GM21529 (cell line): ENCODE data around the gene ABHD4.
"Not testable (repeated sequence)": the region's sequence is repeated elsewhere in the genome, so short reads cannot be mapped to it uniquely, and the experiment has no call there.

Experiments used
- ATAC-seq: cut with Tn5 transposase; IDR thresholded peaks from one replicate; pipeline ENCODE4 v1.9.1; 2021; ENCODE audit not compliant: unreplicated experiment

Gene ABHD4

DNA sequence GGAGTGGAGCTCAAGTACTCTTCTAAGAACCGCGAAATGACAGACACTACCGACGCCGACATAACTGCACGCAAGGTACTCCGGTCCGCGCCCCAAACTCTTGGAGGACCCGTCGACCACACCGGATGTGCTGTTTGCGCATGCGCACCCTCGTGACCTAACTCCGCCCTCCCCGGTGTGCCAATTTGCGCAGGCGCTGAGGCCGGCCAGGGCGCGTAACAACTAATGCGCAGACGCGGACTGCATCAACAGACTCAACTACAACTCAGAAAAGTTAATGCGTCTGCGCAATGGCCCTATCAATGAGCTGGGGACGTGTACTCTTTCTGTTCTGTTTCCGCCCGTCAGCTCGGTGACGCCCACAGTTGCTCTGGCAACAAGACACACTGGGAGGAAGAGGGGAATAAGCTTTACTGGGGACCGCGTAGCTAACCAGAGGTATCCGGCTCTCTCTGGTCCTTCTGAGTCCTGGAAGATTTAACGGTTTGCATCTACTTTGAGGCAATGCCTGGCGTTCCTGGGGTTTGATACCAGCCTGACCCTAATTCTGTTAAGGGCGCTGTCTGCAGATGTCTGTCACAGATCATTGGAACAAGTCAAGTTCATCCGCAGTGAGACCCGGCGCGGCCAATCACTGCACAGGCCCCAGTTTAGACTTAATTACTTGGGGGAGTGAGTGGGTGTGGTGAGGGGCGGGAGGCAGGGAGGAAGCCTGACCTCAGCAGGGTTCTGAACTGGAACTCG, 8.8 kb upstream of the ABHD4 start, which contains the start of gene DAD1:
TSS of gene DAD1 (minus strand) at position 129 of the 744 bp plus-strand sequence. CDS start at position 62, 67 bp downstream.
- peak; percentile 87 for ATAC-seq

DNA sequence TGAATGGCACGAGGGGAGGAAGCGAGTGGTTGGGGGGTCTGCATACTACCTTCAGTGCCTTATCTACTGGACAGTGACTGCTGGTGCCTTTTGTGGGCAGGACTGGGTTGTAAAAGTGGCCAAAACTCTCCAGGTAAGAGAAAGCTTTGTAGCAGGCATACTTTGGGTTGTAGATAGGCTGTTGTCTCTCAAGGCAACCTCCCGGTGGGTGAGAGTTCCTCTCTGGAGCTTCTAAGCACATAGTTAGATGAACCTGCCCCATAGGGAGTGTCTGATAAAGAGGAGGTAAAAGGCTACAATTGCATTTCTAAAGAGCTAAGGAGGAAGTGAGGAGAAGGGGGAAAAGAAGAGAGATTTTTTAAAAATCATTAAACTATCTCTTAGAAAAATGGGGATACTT, 4.9 kb upstream of the ABHD4 start:
- ATAC-seq: no peak

DNA sequence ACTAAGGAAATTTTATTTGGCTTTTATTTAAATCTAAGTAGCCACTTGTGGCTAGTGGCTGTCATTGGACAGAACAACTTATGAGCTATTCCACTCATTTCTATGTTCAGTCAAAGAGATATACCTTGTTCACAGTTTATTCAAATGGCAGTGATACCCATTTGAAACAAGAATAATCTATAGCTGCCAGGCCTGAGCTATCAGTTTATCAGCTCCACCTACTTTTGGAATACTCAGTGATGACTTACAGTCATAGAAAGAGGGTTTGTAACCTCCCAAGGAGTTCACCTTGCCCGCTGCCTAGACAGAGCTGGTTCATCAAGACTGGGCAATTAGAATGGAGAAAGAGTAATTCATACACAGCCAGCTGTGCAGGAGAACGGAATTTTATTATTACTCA, 4.5 kb upstream of the ABHD4 start:
- no peak for ATAC-seq

DNA sequence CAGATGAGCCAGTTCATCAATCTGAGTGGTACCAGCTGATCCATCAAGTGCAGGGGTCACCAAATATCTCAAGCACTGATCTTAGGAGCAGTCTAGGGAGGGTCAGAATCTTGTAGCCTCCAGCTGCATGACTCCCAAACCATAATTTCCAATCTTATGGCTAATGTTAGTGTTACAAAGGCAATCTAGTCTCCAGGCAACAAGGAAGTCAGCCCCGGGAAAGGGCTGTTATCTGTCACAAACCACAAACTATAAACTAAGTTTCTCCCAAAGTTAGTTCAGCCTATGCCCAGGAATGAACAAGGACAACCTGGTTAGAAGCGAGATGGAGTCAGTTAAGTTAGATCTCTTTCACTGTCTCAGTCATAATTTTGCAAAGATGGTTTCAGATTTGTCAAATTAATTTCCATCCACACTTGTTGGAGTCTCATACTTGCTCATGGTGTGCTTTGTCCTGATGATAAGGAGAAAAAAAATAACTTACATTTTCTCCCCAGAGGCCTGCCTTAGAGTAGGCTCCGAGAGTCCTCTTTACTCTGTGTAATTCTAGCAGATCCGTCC, 3.9 kb upstream of the ABHD4 start:
- ATAC-seq: no peak

DNA sequence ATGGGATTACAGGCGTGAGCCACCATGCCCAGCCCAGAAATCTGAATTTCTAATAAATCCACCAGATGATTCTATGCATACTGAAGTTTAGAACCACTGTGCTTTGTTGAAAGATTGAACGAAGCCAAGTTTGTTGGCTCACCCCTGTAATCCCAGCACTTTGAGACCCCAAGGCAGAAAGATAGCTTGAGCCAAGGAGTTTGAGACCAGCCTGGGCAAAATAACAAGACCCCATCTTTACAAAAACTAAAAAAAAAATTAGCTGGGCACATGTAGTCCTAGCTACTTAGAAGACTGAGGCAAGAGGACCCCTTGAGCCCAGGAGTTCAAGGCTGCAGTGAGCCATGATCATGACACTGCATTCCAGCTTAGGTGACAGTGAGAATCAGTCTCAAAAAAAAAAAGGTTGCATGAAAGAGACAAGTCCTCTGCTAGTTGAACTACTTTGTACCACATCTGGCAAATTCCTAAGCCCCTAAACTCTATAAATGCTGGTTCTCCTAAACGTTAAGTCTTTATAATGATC, 1.7 kb upstream of the ABHD4 start:
- no peak for ATAC-seq

DNA sequence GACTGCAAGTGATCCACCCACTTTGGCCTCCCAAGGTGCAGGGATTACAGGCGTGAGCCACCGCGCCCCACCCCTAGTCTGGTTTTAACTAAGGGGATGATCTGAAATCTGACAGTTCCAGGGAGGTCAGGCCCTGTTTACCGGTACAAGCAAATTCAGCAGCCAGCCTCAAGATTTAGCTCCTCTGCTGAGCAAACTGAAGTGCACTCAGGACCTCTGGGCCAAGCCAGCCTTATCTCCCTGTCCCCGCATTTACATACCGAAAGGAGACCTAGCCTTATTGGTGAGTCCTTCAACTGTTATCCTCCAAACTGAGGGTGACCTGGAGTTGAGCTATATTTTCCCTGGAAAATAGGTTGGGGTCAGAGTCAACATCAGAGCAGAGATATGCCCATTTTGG, 835 bp upstream of the ABHD4 start:
- no peak for ATAC-seq

DNA sequence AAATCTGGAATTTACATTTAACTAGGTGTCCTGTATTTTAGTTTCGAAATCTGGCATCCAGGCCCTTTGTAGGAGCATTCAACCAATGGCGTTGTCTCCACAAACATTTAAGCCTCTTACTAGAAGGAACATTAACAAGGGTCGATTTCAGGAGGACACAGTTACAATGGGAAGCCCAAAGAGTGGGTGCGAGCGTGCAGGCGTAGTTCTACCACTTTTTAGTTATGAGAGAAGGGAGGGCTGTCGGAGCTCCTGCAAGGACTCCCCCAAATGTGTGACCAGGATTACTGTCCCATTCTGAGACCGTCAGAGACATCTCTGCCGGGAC, 365 bp upstream of the ABHD4 start:
- ATAC-seq: peak; percentile 26

DNA sequence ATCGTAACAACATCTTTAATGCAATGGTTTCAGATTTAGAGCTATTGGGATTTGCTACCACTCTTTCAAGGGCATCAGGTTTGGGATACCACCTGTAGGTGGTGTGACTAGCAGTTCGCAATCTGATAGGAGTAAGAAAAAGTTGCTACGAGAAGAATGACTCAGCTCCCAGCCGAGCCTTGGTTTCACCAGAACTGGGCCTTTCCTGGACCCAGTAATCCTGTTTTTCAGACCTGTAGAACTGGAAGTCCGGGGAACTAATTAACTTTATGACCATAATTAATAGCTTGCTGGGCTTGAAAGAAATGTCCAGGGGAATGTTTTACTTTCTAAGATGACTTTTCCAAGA, 770 bp downstream of the ABHD4 start:
- peak; percentile 52 for ATAC-seq

DNA sequence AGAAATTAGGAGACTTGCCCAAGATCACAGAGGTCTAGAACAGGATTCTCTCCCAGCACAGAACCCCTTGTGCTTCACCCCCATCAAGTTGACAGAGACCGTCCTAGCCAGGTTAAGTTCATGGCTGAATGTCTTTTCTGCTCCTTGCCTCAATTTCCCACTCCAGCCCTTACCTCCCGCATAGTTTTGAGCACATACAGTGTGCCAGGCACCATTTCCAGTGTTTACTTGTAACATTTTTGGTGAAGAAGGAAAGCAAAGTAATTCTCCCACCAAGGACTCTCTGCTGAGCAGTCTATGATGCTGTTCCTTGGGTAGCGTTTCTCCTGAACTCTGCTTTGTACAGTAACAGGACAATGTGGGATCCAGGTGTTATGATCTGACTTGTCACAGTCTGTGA, 1.2 kb downstream of the ABHD4 start:
- ATAC-seq: no peak

DNA sequence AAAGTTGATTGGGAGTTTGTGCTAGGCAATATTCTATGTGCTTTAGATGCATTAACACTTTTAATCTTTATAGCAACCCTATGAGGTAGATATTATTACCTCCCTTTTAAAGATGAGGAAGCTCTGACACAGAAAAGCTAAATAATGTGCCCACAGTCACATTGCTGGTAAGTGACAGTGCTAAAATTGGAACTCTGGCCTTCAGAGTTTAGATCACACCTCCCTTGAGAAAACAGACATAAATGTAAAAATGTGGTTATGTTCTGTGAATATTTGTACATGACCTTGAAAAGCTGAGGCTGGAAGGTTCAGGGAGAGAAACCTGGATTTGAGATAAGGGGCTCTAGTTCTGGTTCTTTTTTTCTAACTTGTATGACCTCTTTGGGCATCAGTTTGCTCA, 1.9 kb downstream of the ABHD4 start:
- ATAC-seq: no peak

DNA sequence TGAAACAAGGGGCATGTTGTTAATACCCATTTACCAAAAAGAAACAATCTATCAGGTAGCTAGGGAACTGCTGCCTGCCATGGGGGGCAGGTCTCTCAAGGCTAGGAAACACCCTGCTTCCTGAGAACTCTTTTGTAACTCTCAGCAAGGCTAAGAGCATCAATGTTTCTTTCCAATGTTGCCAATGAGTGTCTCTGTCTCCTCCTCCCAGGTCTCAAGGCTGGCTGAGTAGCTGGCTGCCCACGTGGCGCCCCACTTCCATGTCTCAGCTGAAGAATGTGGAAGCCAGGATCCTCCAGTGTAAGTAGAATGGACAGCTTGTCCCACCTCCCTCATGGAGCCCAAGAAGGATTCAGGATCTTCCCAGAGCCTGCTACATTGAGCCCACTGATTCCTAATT, 3.4 kb downstream of the ABHD4 start:
- ATAC-seq: no peak

DNA sequence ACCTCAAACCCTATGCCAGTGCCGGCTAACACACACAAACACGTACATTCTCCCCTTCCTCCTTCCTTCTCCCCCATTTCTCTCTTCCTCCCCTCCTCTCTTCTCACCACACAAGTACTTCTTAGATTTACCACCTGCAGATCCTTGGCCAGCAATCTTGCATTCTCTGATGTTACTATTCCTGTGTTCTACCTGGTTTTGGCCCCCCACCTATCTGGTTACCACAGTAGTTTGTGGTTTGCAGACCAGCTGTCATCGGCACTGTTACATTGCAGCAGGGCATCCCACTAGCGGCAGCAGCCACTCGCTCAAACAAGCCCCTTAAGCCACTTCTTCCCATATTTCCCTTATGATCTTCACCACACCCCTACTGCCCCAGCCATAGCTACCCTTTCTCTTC, 3.9 kb downstream of the ABHD4 start:
- no peak for ATAC-seq

DNA sequence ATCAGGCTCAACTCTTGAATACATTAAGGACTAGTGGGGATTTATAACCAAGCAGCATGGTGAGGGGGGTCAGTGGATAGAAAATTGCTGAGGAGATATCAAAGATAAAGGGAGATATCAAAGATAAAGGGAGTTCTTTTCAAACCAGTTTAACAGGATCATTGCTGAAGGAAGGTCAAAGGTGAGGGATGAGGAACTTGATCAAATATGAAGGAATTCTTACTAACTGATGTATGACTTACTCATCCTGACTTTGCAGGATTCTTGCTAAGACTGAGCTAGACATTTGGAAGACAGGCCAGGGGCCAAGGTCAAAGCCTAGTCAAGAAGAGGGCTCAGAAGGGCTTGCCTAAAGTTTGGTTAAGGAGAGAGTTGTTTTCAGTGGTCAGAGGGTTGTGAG, 4.8 kb downstream of the ABHD4 start:
- ATAC-seq: no peak

DNA sequence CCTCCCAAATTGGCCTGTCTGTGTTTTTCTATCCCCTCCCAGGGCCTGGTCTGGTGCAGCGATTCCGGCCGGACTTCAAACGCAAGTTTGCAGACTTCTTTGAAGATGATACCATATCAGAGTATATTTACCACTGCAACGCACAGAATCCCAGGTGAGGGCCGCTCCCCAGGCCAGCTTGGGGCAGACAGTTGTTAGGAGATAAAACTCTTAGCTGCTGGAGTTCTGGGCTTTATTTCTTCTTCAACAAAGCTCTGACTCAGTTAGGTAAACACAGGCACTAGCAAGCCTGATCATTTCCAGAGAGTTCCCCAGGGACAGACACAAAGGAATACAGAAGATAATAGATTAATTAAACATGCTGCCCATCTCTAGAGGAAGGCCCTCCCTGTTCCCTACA, 8.3 kb downstream of the ABHD4 start:
- no peak for ATAC-seq

DNA sequence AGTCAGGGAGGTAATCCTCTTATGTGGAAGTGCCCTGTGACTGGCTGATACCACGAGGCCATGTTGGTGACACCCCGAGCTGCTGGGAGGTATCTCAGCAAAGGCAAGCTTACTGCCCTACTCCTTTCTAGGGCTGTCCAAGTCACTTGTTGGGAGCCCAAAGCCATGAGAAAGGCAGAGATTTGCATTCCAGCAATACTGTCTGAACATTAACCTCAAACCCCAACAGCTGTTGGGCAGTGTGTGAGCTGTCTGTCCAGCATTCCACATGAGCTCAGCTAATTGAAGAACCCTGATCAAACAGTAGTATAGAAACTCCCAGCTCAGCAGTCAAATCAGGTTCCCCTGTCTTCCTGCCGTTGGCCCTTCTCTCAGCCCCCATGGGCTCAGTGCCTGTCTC, 9.2 kb downstream of the ABHD4 start:
- ATAC-seq: no peak

DNA sequence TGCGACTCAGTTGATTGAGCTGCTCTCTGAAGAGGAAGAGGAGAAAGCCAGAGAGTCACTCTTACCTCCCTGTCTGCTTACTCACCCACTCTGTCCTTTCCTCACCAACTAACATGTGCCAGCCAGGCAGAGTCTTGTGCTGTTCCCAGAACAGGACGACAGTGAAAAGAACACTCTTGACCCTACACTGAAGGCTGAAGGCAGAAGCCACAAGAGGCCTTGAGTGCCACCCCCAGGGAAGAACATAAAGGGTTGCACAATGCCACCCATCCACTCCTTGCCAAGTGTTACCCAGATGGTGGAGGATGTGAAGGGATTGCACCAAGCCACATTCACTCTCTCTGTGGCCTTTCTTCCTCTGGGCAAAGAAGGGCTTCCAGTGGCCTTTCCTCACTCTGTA, 12.8 kb downstream of the ABHD4 start:
- no peak for ATAC-seq

DNA sequence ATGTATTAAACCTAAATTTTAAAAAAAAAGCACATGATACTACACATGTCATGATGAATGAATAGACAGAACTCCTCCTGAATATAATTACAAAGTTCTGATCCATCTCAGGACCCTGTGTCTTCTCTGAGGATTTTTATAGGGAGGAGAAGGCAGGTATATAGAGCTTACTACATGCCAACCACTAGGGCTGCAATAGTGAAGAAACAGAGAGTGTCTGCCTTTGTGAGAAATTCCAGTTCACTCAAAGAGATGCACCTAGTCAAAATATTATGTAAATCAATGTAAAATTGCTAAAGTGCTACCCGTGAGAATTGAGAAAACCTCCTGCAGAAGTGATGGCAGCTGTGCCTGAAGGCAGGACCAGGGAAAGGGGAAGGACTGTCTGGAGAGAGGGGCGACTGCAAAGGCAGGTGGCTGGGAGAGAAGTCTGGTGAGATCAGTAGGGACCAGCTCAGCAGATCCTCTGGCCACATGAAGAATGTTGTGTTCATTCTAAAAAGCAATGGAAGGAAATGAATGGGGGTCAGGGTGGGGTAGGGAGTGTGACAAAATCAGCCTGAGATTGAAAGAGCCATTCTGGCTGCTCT, 15.1 kb downstream of the ABHD4 start:
- no peak for ATAC-seq

DNA sequence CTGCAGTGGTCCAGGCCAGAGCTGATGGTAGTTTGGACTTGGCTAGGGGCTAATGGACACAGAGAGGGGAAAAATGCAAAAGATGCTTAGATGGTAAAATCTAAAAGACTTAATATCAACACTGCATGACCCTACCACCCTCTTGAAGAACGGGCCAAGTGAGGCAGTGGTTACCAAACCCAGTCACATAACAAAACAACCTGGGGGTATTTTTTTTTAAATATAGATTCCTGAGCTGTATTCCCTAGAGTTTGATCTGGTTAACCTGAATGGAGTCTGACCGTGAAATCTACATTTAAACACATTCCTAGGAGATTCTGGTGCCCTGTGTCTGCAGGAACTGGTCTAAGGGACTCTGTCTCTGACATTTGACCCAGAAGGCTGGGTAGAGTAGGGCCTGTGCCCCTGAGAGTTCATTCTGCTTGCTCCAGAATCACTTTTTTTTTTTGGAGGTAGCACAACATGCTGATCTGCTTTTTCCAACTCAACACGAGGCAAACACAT, 15.7 kb downstream of the ABHD4 start:
- ATAC-seq: no peak

DNA sequence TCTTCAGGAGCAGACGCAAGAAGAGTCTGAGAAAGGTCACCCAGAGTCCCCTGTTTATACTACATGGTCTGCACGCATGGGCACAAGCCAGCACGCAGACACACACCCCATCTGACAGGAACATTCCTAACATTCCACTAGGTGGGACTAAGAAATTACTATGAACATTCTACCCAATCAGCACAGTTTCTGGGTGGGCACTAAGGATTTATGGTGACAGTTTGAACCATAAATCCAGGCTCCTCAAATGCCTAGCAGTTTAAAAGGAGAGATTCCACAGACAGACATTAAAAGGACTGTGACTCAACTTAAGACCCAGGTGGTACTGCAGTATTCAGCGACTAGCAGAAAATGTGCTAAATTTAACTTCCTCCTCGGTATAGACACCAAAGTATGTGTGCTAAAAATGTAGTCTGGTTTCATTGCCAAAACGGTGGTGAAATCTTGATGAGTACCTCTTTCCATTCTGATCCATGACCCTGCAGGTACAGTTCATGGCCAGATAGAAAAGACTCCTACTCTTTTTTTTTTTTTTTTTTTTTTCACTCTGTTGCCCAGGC, 16.2 kb downstream of the ABHD4 start:
- ATAC-seq: peak; percentile 58

DNA sequence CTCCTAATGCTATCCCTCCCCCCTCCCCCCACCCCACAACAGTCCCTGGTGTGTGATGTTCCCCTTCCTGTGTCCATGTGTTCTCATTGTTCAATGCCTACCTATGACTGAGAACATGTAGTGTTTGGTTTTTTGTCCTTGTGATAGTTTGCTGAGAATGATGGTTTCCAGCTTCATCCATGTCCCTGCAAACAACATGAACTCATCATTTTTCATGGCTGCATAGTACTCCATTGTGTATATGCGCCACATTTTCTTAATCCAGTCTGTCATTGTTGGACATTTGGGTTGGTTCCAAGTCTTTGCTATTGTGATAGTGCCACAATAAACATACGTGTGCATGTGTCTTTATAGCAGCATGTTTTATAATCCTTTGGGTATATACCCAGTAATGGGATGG, 17.7 kb downstream of the ABHD4 start:
- not testable (repeated sequence) for ATAC-seq

DNA sequence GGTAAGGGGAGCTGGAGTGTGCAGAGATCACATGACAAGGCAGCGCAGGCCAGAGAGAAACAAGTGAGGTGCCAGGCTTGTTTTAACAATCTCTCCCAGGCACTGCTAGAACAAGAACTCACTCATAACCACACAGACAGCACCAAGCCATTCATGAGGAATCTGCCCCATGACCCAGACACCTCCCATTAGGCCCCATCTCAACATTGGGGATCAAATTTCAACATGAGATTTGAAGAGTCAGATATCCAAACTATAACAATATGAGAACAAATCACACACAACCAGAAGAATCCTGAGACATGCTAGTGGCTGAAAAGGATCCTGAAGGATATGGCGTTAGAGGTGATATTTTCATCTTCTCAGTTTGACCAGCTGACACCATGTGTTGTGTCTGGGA, 24.2 kb downstream of the ABHD4 start:
- no peak for ATAC-seq

DNA sequence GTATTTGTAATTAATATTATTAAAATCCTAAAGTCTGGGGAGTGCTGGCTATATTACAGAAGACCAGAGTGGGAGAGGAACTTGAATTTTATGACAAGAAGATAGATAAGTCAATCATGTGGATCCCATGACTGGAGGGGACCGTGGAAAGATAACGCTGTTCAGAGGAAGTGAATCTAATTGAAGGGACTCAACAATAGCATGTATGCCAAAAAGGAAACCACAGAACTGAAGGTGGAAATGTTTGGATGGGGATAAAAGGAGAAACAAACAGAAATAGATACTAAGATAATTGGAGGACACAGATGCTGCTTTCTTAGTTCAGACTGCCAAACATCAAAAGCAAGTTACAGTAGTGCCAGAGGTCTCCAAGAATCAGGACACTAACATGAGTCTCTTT, 24.9 kb downstream of the ABHD4 start:
- no peak for ATAC-seq
